ENCODE measurements around the gene BCKDHB.

The BCKDHB gene

GRCh38 chr6:80347101-80347500, 240.6 kb downstream of the BCKDHB start:
- TF ChIP-seq ZFX (IDR thresholded peaks at IDR 0.05) (no peak), CTCF (conservative IDR thresholded peaks at IDR 0.05) (no peak)

GRCh38 chr6:80348263-80348662, 241.8 kb downstream of the BCKDHB start:
- no peak for TF ChIP-seq ZFX (IDR thresholded peaks at IDR 0.05)
- TF ChIP-seq CTCF (conservative IDR thresholded peaks at IDR 0.05): no peak
- no peak overlapping the region for H3K27ac ChIP-seq

More at GRCh38 chr6:80347101-80347500, 240.6 kb downstream of the BCKDHB start:
- H3K27ac ChIP-seq: no peak overlapping the region

GRCh38 chr6:80356000-80356399, 249.5 kb downstream of the BCKDHB start:
- H3K27ac ChIP-seq: no peak overlapping the region
- no peak for TF ChIP-seq CTCF (conservative IDR thresholded peaks at IDR 0.05)
- no peak for TF ChIP-seq ZFX (IDR thresholded peaks at IDR 0.05)

DNA sequence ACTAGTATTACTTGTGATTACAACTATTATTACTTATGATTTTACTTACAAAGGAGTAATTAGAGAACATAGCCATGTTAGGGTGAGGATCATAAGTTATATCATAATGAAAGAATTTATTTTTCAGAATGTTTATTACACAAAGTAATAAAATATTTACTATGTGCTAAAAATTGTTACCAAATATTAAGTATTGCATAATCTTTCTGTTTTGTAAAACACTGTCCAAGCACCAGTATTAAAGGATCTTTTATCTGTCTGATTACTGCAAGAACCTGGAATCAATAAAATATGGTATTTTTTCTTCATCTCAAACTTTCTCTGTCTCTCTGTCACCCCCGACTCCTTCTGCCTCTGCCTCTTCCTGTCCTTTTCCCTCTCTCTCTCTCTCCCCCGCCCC, 250.1 kb downstream of the BCKDHB start:
- H3K27ac ChIP-seq: no peak overlapping the region
- no peak for TF ChIP-seq CTCF (conservative IDR thresholded peaks at IDR 0.05)
- TF ChIP-seq ZFX (IDR thresholded peaks at IDR 0.05): no peak

DNA sequence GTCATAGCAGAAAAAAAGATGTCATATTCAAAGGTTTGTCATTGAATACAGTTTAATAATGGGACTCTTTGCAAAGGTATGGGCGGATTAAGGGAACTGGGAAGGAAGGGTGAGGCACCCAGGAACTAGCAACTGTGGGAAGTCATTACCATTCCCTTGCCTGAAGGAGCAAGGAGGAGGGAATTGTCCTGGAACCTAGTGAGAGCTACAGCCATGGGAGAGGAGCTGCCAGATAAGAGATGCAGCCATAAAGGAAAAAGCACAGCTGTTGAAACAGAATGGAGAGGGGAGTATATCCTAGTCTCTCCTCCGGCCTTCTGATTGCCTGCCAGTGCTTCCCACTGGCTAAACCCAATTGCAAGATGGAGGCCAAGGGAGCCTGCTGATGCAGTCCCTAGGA, 250.6 kb downstream of the BCKDHB start:
- H3K27ac ChIP-seq: no peak overlapping the region
- no peak for TF ChIP-seq CTCF (conservative IDR thresholded peaks at IDR 0.05)
- no peak for TF ChIP-seq ZFX (IDR thresholded peaks at IDR 0.05)

GRCh38 chr6:80357674-80358073, 251.2 kb downstream of the BCKDHB start:
- TF ChIP-seq ZFX (IDR thresholded peaks at IDR 0.05) (no peak), CTCF (conservative IDR thresholded peaks at IDR 0.05) (no peak)
- H3K27ac ChIP-seq: no peak overlapping the region

DNA sequence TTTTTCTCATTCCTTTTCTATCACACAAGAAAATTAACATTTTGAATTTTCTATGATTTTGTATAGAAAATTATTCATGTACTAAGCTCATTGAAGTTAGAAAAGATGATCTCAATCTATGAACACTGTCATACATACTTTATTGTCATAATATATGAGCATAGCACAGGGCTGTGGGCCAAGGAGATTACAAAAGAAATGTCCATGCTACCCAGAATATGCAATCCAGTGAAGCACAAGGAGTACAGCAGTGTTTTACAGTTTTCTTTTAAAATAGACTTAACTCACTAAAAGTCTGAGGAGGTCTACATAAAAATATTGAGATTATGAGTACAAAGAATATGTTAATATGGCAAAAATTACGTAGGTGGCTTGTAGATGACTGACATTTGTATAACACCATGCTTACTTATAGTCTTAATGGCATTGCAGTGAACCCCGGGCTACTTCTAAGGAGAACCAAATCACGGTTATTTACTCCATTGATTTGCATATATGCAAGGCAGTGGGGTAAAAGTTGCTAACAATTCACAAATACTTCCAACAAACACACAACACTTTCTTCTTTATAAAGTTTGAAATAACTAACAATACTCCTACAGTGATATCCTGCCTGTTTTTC, 257.1 kb downstream of the BCKDHB start:
- H3K27ac ChIP-seq: no peak overlapping the region
- TF ChIP-seq ZFX (IDR thresholded peaks at IDR 0.05) (no peak), CTCF (conservative IDR thresholded peaks at IDR 0.05) (no peak)
